HG02840 (cell line): Measurements from ENCODE around the gene CNPY3.

Experiments
- ATAC-seq: cut with Tn5 transposase; IDR thresholded peaks from one replicate; pipeline ENCODE4 v1.9.1; 2021; ENCODE audit warnings: mild to moderate bottlenecking, moderate library complexity, moderate number of reproducible peaks; ENCODE audit not compliant: unreplicated experiment, low FRiP score

Gene CNPY3

GRCh38 chr6:42978839-42979522, 49.7 kb downstream of the CNPY3 start, which contains the start of gene PEX6:
Gene PEX6 (minus strand): TSS chr6:42979181. CDS start chr6:42979150, 31 bp downstream.
- ATAC-seq = peak; percentile 90

- no peak for ATAC-seq
Observed at GRCh38 chr6:42979523-42980177, 50.4 kb downstream of the CNPY3 start.

- ATAC-seq = no peak
Observed at GRCh38 chr6:42981836-42982235, 52.6 kb downstream of the CNPY3 start.

GRCh38 chr6:42984001-42984923, 55.0 kb downstream of the CNPY3 start, which contains the start of gene PPP2R5D:
Gene PPP2R5D (plus strand): TSS chr6:42984570. CDS start chr6:42984678, 108 bp downstream.
- ATAC-seq = peak; percentile 92

- ATAC-seq = no peak
Observed at GRCh38 chr6:42984924-42985475, 55.7 kb downstream of the CNPY3 start.

GRCh38 chr6:42987533-42988451, 58.5 kb downstream of the CNPY3 start:
- ATAC-seq = no peak

GRCh38 chr6:42988486-42989020, 59.3 kb downstream of the CNPY3 start:
- no peak for ATAC-seq
